SKM-1 (cell line): Measurements from ENCODE around the gene RASA1.
A peak's percentile ranks its signal among the peaks of the same experiment; 100 is the strongest.

Source experiments
- DNase-seq: peaks from one replicate; lab custom pipeline; 2025; ENCODE audit not compliant: unreplicated experiment; lab: John Stamatoyannopoulos, UW

Gene RASA1

DNA sequence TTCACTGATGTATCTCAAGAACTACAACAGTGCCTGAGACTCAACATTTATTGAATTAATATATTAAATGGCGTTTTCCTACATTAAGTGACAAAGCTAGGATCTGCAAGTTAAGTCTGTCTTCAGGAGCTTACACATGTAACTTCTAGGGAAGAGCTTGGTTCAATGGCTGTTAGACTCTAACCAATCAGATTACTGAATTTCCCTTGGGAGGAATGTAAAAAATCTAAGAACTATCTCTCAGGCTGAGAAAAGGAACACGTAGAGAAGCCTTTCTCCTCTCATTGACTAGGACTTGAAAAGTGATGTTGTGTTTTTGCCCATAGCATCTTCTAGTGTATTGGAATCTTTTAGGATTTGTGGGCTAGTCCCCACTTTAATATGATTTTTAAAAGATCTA lies 91.4 kb downstream of the RASA1 start:
- no peak for DNase-seq

DNA sequence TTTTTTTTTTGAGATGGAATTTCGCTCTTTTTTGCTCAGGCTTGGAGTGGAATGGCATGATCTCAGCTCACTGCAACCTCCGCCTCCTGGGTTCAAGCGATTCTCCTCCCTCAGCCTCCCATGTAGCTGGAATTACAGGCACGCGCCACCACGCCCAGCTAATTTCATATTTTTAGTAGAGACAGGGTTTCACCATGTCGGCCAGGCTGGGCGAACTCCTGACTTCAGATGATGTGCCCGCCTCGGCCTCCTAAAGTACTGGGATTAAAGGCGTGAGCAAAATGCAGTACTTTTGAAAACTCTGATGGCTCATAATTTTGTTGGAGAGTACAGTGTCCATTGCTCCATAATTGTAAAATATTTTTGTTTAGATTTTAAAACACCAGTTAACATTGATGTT lies 92.4 kb downstream of the RASA1 start:
- no peak for DNase-seq

DNA sequence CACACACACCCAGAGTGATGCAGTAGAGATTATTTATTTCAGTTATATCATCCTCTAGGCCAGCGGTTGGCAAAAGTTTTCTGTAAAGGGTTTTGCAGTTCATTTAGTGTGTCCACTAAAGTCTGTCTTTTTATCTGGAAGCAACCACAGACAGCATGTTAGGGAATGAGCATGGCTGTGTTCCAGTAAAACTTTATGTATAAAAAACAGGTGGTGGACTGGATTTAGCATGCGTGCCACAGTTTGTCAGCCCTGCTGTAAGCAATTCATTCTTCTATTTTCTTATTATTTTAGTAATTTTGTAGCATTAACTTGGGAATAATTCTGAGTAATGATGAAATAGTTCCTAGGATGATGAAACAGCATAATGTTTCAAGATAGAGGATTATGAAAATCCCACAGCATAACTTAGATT lies 93.4 kb downstream of the RASA1 start:
- DNase-seq = no peak

DNA sequence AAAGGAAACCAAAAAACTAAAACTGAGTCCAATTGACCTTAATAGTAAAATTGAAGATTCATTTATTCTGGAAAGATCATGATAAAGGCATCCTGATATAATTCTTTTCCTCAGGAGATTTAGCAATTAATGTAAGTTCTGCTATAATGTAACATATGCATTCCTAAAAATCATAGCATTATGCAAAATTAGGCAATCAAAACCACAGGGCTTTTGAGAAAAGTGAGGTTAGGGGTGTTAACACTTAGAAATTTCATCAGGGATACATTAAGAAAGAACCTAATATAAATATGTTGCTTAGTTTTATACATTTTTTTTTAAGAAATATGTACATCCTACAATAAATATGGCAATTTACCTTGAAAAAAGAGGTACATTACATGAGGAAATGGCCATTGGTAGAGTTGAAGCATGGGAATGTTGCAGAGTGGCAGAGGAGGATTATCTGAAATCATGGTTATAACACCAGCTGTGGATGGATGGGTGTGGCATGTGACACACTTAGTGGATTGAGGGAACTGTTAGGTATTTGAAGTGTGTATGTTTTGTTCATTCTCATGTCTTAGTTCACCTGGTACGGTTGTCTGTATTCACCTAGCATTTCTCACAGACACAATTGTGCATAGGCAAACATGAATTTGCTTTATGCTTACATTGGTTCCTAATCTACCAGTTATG lies 94.0 kb downstream of the RASA1 start:
- DNase-seq = no peak

DNA sequence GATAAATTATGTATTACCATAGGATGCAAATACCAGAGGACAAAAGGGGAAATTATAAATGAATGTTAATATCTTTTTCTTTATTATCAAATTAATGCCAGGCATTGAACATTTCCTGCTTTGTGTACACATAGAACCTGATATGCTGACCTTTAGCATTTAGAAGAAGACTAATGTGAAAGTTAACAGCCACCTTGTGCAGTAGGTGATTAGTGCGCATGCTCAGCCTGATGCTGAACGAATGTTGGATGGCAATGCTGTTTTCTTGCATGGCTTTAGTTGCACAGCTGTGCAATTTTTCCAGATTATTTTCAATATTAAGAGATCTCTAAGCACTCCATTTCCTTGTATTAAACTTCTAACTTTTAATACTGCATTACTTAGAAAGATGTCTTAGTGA lies 99.6 kb downstream of the RASA1 start:
- no peak for DNase-seq

DNA sequence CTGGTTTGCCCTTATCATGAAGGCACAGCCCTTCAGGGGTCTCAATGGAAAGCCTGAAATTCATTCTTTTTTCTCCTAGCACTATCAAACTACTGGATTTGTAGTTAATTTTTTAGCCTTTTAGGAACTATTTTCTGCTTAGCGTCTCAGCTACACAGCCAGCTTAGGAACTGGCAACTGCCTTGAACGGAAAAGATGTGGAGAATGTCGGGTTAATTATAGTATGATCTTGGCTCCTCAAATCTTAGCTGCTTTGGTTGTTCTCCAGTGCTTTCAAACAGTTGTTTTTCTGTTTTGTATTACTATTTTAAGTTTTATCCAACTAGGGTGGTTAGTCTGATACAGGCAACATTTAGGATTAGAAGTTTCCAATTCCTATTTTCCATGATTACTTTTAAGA lies 100.9 kb downstream of the RASA1 start:
- no peak for DNase-seq

DNA sequence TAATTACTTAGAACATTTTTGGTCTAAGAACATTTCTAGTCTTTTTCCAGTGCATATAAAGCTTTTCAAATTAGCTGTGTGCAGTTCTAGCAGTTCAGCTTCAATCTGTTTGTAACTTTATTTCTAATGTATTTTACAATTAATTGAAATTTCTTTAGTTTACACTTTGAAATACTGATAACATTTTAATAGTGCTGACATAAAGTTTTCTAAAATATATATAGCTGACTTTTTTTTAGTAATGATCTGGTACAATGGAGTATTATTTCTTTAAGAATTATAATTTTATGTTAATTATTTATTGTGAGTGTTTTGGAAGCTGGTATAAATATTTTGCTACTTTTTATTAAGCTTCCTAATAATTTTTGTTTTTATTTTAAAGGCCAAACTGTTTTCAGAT lies 101.7 kb downstream of the RASA1 start:
- DNase-seq = no peak

DNA sequence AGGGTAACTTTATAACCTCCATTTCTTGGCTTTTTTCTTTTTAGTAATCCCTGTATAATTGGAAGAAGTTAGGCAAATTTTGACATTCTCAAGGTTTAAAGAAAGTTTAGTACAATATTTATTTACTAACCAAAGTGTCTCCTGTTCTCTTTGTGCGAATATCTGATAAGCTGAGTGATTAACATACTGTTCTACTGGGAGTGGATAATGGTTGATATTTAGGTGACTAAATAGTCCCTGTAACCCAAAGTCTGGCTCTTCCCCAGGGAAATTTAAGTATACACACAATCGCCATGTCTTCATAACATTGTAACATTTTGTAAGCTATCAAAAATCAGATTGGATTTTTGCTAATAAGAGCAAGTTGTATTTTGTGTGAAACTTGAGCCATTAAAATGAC lies 105.0 kb downstream of the RASA1 start:
- no peak for DNase-seq

DNA sequence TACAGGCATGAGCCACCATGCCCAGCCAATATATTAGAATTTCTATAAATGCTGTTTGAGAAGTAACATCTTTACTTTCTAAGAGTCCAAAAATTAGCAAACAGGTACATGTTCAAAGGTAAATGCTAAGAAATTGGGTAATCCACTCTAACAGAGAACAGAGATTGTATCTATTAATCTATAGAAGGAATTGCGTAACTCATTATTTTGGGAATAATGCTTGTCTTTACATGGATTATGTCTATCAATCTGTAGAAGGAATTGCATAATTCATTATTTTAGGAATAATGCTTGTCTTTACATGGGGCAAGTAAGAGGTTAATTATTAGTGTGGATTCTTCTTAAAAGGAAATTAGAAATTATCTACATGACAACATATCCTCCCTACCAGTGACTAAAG lies 114.5 kb downstream of the RASA1 start:
- DNase-seq = no peak

DNA sequence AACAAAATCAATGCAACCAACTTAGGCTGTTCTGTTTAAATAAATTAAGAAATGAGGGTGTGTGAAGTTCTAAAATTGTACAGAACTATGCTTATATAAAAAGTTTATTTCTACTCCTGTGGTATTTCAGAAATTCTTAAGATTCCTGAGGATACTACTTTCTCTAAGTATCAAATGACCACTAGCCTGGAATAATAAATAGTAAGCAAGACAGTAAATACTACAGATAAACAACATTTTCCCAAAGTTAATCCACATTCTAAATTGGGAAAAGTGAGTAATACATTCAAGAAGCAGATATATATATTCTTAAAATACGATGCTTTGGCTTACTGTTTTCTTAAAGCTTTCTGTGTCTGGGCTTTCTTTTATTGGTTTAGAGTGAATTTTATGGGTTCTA lies 115.5 kb downstream of the RASA1 start:
- DNase-seq = no peak

DNA sequence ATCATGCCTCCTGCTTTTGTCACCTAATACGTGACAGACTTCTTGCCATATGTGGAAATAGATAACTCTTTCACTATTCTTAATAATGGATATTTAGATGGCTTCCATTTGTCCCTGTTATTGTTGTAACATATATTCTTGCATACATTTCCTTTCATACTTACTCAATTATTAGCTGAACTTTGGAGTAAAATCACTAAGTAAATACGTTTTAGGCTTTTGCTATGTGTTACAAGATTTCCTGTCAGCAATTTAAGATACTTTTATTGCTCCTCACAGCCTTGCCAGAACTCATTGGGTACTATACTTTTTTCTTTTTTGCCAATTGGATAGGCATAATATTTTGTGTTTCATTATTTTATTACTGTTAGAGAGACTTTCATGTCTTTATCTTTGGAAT lies 118.1 kb downstream of the RASA1 start:
- no peak for DNase-seq

DNA sequence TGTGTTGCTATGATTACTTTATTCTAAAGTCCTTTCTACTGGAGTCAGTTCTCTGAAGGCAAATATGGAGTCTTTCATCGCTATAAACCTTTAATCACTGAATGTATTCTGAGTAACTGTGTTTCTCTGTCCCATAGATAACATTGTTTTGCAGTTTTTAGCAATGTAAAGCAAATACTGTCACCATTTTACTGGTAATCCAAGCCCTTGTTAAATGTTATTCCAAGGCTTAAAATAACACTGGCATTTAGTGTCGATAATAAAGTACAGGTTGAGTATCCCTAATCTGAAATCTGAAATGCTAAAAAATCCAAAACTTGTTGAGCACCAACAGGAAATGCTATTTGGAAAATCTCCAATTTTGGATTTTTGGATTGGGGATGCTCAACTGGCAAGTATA lies 120.4 kb downstream of the RASA1 start:
- DNase-seq = no peak

DNA sequence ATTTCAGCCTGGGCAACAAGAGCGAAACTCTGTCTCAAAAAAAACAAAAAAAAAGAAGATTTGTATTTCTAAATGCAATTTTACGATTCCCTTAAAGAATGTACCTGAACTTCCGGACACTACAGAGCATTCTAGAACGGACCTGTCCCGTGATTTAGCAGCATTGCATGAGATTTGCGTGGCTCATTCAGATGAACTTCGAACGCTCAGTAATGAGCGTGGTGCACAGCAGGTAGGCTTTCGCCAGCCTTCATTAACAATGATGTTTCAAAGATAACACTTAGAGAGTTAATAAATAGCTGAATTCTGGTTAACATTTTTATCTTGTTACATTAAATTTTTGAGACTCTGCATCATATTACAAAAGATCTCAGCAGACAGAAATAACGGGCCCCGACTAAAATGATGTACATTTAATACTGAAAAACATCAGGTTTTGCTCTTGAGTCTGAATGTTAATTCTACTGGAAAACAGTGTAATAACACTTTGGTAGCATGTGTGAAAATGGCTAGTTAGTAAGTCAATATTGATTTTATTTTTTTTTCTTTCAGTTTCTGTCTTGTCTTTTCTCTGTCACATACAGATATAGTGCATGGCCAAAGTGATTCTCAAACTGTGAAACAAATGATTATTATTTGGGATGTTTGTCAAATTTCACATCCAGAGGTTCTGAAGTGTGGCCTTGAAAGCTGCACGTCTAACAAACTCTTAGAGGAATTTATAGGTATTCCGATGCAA lies 121.8 kb downstream of the RASA1 start:
- DNase-seq = no peak

DNA sequence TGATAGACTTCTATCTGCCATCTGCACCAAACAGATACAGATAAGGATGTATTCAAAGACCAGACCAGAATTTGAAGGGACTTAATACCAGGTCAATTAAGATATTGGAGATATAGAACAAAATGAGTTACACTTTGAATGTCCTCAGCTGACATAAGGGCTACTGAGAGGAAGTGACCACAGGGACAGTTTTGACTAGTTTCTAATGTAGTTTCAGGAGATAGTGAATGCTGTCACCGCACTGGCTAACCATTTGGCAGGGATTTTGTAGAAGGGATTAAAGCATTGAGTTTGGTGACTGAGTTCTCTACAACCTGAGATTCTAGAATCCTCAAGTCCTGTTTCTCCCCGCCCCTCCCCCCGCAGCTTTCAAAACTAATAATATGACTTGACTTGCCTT lies 122.4 kb downstream of the RASA1 start:
- no peak for DNase-seq

DNA sequence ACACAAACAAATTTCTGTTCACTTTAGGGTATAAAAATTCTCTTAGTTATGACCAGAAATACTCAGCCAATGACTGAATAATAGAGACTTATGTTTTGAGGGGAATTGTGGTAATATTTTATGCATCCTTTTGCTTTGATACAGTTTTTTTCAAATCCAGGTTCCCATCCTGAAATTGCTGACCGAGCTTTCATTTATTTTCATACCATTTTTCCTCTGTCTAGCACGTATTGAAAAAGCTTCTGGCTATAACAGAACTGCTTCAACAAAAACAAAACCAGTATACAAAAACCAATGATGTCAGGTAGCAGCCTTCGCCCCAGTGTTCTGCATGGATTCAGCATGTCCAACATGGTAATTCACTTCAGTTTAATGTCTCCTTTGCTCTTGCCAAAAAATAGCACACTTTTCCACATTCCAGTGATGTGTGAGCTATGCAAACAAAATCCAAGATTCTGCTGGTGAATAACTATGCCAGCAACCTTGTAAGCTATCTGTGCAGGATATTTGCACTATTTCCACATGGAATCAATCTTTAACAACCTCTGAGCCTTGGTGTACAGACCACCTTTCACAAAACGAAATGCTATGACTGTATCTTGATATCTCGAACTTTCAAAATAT lies 123.0 kb downstream of the RASA1 start:
- DNase-seq = no peak

DNA sequence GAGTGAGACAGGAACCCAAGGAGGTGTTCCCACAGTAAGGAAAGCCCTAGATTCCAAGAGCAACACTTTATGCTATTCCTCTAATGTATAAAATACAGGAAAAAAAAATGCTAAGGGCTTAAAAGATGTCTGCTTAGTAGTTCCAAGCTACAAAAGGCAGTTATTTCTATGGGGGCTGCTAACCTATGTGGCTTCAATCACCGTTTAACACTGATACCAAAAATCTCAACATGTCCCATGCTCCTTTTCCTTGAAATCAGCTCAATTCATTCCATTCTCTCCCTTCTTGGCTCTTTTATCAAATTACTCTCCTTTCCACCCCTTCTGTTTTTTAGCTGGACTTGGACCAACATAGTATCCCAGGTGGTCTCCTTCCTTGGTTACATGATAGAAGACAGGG lies 124.5 kb downstream of the RASA1 start:
- DNase-seq = no peak

DNA sequence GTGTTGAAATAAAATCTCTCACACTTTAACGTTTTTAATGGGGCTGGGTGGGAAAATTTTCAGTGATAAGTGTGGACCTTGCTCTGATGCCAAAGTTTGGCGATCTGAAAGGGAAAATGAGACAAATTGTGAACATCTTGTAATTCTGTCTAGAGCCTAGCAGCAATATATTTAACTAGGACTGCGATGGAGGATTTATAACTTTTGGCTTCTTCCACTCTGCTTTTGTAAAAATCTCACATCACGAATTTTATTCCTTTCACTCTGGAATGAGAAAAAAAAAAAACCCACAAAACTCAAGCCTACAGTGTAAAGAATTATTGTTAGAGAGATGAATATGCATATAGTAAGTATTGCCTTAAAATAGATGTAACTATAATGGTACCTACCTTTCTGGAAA lies 125.1 kb downstream of the RASA1 start:
- DNase-seq = no peak

DNA sequence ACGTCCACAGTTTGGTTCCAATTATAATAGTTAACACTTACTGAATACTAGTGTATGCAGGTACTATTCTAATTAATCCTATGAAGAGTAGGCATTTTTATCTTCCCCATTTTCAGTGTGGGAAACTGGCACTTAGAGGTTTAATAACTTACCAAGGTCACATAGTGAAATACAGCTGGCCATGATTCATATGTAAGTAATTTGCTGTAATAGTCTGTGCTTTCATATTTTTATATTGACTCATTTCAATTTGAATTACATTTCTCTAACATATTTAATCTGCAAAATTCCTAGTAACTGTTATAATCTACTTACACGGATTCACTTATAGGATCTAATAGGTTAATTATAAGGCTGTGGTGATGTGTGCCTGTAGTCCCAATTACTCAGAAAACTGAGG lies 125.6 kb downstream of the RASA1 start:
- no peak for DNase-seq

DNA sequence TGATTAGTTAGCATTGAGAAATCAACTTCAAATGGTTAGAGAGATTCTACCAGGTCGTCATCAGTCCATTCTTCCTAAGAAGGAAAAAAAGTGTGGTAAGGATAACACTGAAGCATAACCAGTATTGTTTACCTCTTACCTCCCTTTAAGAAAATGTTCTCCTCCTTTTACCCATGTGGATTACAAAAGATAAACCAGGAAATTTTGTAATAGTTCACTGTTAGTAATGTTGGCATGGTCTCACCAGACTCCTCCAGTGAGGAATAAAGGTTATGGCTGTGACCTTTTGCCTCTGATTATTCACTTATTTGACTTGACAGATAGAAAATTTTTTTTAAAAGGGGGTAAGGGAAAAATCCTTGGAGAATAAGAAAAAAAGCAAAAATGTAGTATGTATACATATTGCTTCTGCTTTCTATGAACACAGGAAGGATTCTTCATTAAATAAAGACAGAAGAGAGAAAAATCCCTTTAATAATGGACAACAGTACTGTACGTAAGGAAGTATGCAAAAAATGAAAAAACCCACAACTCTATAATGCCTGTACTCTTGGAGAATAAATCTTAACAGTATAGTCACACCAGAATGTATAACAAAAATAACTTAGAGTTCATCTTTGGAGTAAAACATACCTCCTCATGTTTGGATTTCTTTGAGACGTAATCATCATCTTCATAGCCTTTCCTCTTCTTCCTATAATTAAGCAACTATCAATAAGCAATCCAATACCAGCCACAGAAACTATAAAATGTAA lies 126.9 kb downstream of the RASA1 start:
- no peak for DNase-seq

DNA sequence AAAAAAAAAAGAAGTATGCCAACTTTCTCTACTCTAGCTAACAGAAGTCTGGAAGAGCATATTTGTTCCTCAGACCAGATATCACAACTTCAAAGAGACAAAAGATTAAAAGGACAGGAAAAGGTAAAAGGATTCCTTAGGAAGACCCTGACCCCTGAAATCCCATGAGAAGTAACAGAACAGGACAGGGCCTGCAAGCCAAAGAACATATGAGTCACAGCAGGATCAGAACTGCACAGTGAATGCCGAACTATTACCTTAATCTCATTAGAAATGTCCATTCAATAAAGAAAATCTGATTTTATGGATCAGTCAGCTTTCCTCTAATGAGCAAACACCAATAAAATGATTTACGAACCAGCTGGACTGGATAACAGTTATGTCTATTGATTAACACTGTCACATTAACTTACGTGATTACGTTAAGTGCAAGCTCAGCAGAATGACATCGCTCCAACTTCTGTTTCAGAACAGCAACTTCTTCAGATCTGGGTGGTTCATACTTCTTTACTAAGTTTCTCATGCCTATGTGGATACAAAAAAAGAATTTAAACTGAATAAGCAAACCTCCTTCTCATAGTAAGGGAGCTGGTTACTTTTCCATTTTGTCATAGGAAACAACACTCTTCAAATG lies 131.4 kb downstream of the RASA1 start:
- no peak for DNase-seq

DNA sequence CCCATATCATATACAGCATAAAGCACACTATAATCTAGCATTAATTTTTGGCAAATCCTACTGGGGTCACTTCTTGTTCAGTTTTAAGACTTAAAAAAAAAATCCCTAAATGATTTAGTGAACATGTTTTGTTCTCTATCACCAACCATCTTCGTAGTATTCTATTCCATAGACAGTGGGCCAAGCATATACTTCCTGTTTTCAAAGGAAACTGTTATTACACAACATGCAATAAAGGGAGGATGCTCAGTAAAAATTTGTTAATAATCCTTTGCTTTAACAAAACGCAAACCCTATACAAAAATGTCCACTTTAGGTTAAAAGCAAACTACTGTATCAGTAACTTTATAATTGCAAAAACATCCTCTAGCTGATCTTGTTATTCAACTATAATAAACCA lies 132.0 kb downstream of the RASA1 start:
- DNase-seq = peak; percentile 49
